ENCODE measurements around the gene CH25H. TPM values are rescaled to one million over a fixed set of nuclear protein-coding genes. Genes with fewer than 3 reads are reported as not detected.

Gene CH25H
- total RNA-seq, 1 donor, result 5.8 TPM

- Histone ChIP-seq H3K27ac (ENCODE audit: low read depth, low read length) (no peak overlapping the region), H3K27me3 (ENCODE audit: insufficient read depth, low read length) (no peaks in the 10 kb centered on the region), H3K79me2 (ENCODE audit: insufficient read depth, low read length) (no peaks in the 10 kb centered on the region), H3K4me3 (ENCODE audit: insufficient read depth, low read length) (no peak overlapping the region), H3K36me3 (ENCODE audit: insufficient read depth, low read length) (peaks cover 3% of the 10 kb centered on the region), H3K4me1 (ENCODE audit: insufficient read depth, low read length) (no peaks in the 10 kb centered on the region), H3K9me3 (ENCODE audit: low read depth, low read length) (no peaks in the 10 kb centered on the region), H2AFZ (ENCODE audit: low read length) (no peak overlapping the region), H4K20me1 (ENCODE audit: insufficient read depth, low read length) (no peaks in the 10 kb centered on the region), H3K4me2 (ENCODE audit: insufficient read depth, low read length) (no peak overlapping the region)
- TF ChIP-seq, protein P1, sequence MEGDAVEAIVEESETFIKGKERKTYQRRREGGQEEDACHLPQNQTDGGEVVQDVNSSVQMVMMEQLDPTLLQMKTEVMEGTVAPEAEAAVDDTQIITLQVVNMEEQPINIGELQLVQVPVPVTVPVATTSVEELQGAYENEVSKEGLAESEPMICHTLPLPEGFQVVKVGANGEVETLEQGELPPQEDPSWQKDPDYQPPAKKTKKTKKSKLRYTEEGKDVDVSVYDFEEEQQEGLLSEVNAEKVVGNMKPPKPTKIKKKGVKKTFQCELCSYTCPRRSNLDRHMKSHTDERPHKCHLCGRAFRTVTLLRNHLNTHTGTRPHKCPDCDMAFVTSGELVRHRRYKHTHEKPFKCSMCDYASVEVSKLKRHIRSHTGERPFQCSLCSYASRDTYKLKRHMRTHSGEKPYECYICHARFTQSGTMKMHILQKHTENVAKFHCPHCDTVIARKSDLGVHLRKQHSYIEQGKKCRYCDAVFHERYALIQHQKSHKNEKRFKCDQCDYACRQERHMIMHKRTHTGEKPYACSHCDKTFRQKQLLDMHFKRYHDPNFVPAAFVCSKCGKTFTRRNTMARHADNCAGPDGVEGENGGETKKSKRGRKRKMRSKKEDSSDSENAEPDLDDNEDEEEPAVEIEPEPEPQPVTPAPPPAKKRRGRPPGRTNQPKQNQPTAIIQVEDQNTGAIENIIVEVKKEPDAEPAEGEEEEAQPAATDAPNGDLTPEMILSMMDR (IDR thresholded peaks at IDR 0.05; ENCODE audit: extremely low read depth, low read depth, low read length), result no peak
- no peak for DNase-seq (ENCODE audit: insufficient read length, low spot score, missing footprints)
Measured at GRCh38 chr10:89241026-89241425, 33.9 kb upstream of the CH25H start.

DNA sequence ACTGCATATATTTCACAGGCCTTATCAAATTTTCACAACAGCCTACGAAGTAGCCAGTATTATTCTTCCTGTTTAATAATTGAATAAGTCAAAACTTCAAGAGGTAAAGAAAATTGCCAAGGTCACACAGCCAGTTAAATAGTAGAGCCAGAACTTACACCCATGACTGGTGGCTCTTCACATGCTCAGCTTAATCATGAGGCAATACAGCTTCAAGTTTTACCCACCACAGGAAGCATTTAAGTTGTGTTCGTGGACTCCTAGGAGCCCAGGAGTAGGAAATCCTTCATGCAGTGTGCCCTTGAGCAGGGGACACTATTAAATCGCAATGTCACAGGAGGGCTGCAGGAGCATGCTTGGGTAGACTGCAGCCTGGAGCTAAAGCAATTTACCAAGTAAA is 33.4 kb upstream of the CH25H start:
- no peak overlapping the region for H3K4me3 ChIP-seq (ENCODE audit: insufficient read depth, low read length)
- no peak for DNase-seq (ENCODE audit: insufficient read length, low spot score, missing footprints)
- no peaks in the 10 kb centered on the region for H3K9me3 ChIP-seq (ENCODE audit: low read depth, low read length)
- no peaks in the 10 kb centered on the region for H4K20me1 ChIP-seq (ENCODE audit: insufficient read depth, low read length)
- no peaks in the 10 kb centered on the region for H3K4me1 ChIP-seq (ENCODE audit: insufficient read depth, low read length)
- no peak overlapping the region for H2AFZ ChIP-seq (ENCODE audit: low read length)
- H3K79me2 ChIP-seq (ENCODE audit: insufficient read depth, low read length), result no peaks in the 10 kb centered on the region
- peaks cover 3% of the 10 kb centered on the region for H3K36me3 ChIP-seq (ENCODE audit: insufficient read depth, low read length)
- no peaks in the 10 kb centered on the region for H3K27me3 ChIP-seq (ENCODE audit: insufficient read depth, low read length)
- H3K27ac ChIP-seq (ENCODE audit: low read depth, low read length), result no peak overlapping the region
- no peak overlapping the region for H3K4me2 ChIP-seq (ENCODE audit: insufficient read depth, low read length)
- TF ChIP-seq, protein P1 (IDR thresholded peaks at IDR 0.05; ENCODE audit: extremely low read depth, low read depth, low read length), result no peak

DNA sequence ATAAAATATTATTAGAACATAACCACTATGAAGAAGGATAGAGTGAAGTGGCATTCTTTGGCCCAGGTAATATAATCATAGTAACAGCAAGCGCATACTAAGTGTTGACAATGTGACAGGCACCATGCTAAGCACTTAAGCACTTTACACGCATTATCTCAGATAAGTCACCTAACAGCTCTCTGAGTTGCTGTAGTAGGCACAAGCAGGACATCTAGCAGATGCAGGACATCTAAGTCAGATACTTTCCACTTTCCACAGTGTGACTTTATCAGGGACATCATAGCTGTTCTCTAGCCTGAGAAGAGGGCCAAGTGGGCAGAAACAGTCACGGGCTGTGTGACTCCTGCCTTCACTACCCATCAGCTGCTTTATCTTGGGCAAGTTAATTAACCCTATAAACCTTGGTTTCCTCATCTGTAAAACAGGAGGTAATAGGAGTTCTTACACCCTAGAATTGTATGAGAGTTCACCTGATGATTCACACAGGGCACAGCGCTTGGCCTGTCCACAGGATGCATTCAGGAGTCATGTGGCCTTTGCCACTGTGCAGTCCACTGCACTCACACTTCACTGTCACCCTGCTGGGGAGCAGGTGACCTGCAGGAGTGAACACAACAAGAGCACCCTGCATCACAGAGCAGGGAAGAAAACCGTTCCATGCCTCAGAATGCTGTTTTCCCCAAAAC is 32.0 kb upstream of the CH25H start:
- no peaks in the 10 kb centered on the region for H3K79me2 ChIP-seq (ENCODE audit: insufficient read depth, low read length)

GRCh38 chr10:89237849-89238248 is 30.7 kb upstream of the CH25H start:
- no peak overlapping the region for H3K4me2 ChIP-seq (ENCODE audit: insufficient read depth, low read length)
- H2AFZ ChIP-seq (ENCODE audit: low read length), result no peak overlapping the region
- H4K20me1 ChIP-seq (ENCODE audit: insufficient read depth, low read length), result no peaks in the 10 kb centered on the region
- H3K9me3 ChIP-seq (ENCODE audit: low read depth, low read length), result no peaks in the 10 kb centered on the region
- no peak for DNase-seq (ENCODE audit: insufficient read length, low spot score, missing footprints)
- no peaks in the 10 kb centered on the region for H3K79me2 ChIP-seq (ENCODE audit: insufficient read depth, low read length)
- no peak overlapping the region for H3K4me3 ChIP-seq (ENCODE audit: insufficient read depth, low read length)
- H3K27me3 ChIP-seq (ENCODE audit: insufficient read depth, low read length), result no peaks in the 10 kb centered on the region
- TF ChIP-seq, protein P1 (IDR thresholded peaks at IDR 0.05; ENCODE audit: extremely low read depth, low read depth, low read length), result no peak
- no peaks in the 10 kb centered on the region for H3K4me1 ChIP-seq (ENCODE audit: insufficient read depth, low read length)
- H3K36me3 ChIP-seq (ENCODE audit: insufficient read depth, low read length), result peaks cover 3% of the 10 kb centered on the region
- H3K27ac ChIP-seq (ENCODE audit: low read depth, low read length), result no peak overlapping the region

More for the DNA sequence above, 32.0 kb upstream of the CH25H start:
- Histone ChIP-seq H3K27ac (ENCODE audit: low read depth, low read length) (no peak overlapping the region), H3K9me3 (ENCODE audit: low read depth, low read length) (no peaks in the 10 kb centered on the region), H3K36me3 (ENCODE audit: insufficient read depth, low read length) (peaks cover 3% of the 10 kb centered on the region), H4K20me1 (ENCODE audit: insufficient read depth, low read length) (no peaks in the 10 kb centered on the region), H3K4me1 (ENCODE audit: insufficient read depth, low read length) (no peaks in the 10 kb centered on the region), H3K27me3 (ENCODE audit: insufficient read depth, low read length) (no peaks in the 10 kb centered on the region), H3K4me2 (ENCODE audit: insufficient read depth, low read length) (no peak overlapping the region), H3K4me3 (ENCODE audit: insufficient read depth, low read length) (no peak overlapping the region), H2AFZ (ENCODE audit: low read length) (no peak overlapping the region)
- TF ChIP-seq, protein P1 (IDR thresholded peaks at IDR 0.05; ENCODE audit: extremely low read depth, low read depth, low read length), result no peak
- DNase-seq (ENCODE audit: insufficient read length, low spot score, missing footprints), result no peak

Measured in osteoblast (primary cell).